Liver (tissue), 9 donors: ENCODE measurements around the gene HADHA. TPM values are rescaled to one million over a fixed set of nuclear protein-coding genes. Genes with fewer than 3 reads are reported as not detected.

ENCODE experiments used
- DNase-seq: peaks from one replicate; pipeline ENCODE4 v3.0.0-alpha.2; 2017; ENCODE audit warnings: low spot score
- H3K27ac ChIP-seq, 2 donors: one replicate each; pipeline ENCODE4 v1.7.0; 2013; ENCODE audit warnings: inconsistent platforms in 2 of 2, low read length in 2 of 2, control low read depth in 1 of 2, low read depth in 1 of 2, mild to moderate bottlenecking in 1 of 2
- H3K27me3 ChIP-seq, 4 donors: one replicate each; pipeline versions ENCODE4 v1.6.1 to v1.7.0; 2013; ENCODE audit warnings: low read length in 3 of 4, inconsistent platforms in 1 of 4, mild to moderate bottlenecking in 1 of 4, moderate library complexity in 1 of 4; ENCODE audit not compliant: control insufficient read depth in 4 of 4, insufficient read depth in 4 of 4
- H3K36me3 ChIP-seq, 4 donors: one replicate each; pipeline versions ENCODE4 v1.6.1 to v1.7.0; 2013; ENCODE audit warnings: low read length in 3 of 4, mild to moderate bottlenecking in 3 of 4, low read depth in 1 of 4, moderate library complexity in 1 of 4; ENCODE audit not compliant: control insufficient read depth in 4 of 4, insufficient read depth in 3 of 4
- H3K4me1 ChIP-seq, 4 donors: one replicate each; pipeline versions ENCODE4 v1.6.1 to v1.7.0; 2013; ENCODE audit warnings: low read length in 3 of 4, mild to moderate bottlenecking in 3 of 4, moderate library complexity in 1 of 4; ENCODE audit not compliant: control insufficient read depth in 4 of 4, insufficient read depth in 4 of 4
- H3K4me3 ChIP-seq, 3 donors: one replicate each; pipeline versions ENCODE4 v1.6.1 to v1.7.0; 2013; ENCODE audit warnings: low read length in 3 of 3, control low read depth in 1 of 3, low read depth in 1 of 3, mild to moderate bottlenecking in 1 of 3
- H3K9ac ChIP-seq, 2 donors: one replicate each; pipeline ENCODE4 v1.7.0; 2013; ENCODE audit warnings: low read length in 2 of 2, mild to moderate bottlenecking in 2 of 2, moderate library complexity in 2 of 2, control low read depth in 1 of 2, low read depth in 1 of 2
- H3K9me3 ChIP-seq, 4 donors: one replicate each; pipeline versions ENCODE4 v1.6.1 to v1.7.0; 2013; ENCODE audit warnings: low read length in 3 of 4; ENCODE audit not compliant: control insufficient read depth in 4 of 4
- EGR1 ChIP-seq, 2 donors: IDR thresholded peaks; 2 replicates each; pipeline ENCODE4 v1.6.1; 2016 to 2018; ENCODE audit warnings: antibody characterized with exemption in 2 of 2, low read depth in 2 of 2
- FOXA1 ChIP-seq: IDR thresholded peaks from 2 replicates; pipeline ENCODE4 v1.6.1; 2016; ENCODE audit warnings: antibody characterized with exemption
- FOXA2 ChIP-seq: IDR thresholded peaks from 2 replicates; pipeline ENCODE4 v1.6.1; 2016; ENCODE audit warnings: antibody characterized with exemption
- GABPA ChIP-seq, 2 donors: IDR thresholded peaks in 1 of 2; conservative IDR thresholded peaks in 1 of 2; 2 replicates each; pipeline ENCODE4 v1.6.1; 2016; ENCODE audit warnings: antibody characterized with exemption in 2 of 2, mild to moderate bottlenecking in 1 of 2, moderate library complexity in 1 of 2
- HNF4A ChIP-seq, 2 donors: conservative IDR thresholded peaks; 2 replicates each; pipeline ENCODE4 v1.6.1; 2016; ENCODE audit warnings: antibody characterized with exemption in 2 of 2, mild to moderate bottlenecking in 2 of 2
- HNF4G ChIP-seq: IDR thresholded peaks from 2 replicates; pipeline ENCODE4 v1.6.1; 2016; ENCODE audit warnings: antibody characterized with exemption
- JUND ChIP-seq, 2 donors: IDR thresholded peaks; 2 replicates each; pipeline ENCODE4 v1.6.1; 2016; ENCODE audit warnings: antibody characterized with exemption in 2 of 2
- RAD21 ChIP-seq, 2 donors: IDR thresholded peaks; 2 replicates each; pipeline ENCODE4 v1.6.1; 2016; ENCODE audit warnings: antibody characterized with exemption in 2 of 2, mild to moderate bottlenecking in 2 of 2
- RXRA ChIP-seq, 2 donors: IDR thresholded peaks; 2 replicates each; pipeline ENCODE4 v1.6.1; 2017 to 2018; ENCODE audit warnings: antibody characterized with exemption in 2 of 2, mild to moderate bottlenecking in 1 of 2
- SP1 ChIP-seq: IDR thresholded peaks from 2 replicates; pipeline ENCODE4 v1.6.1; 2018; ENCODE audit warnings: antibody characterized with exemption, mild to moderate bottlenecking
- TAF1 ChIP-seq: conservative IDR thresholded peaks from 2 replicates; pipeline ENCODE4 v1.6.1; 2016; ENCODE audit warnings: antibody characterized with exemption, mild to moderate bottlenecking
- YY1 ChIP-seq: IDR thresholded peaks from 2 replicates; pipeline ENCODE4 v1.6.1; 2016; ENCODE audit warnings: antibody characterized with exemption, mild to moderate bottlenecking
- WGBS: extraction: QIAGEN DNeasy Blood & Tissue Kit; methylation state at CpG from one replicate; pipeline ENCODE4 v1.1.7; 2013; 5-methylcytosine and 5-hydroxymethylcytosine counted together
- polyA plus RNA-seq, 2 donors: library from polyadenylated mRNA; stranded (reverse) in 1 of 2; unstranded in 1 of 2; fragments of 200-250 nt in 1 of 2; fragments of >200 nt in 1 of 2; fragmentation: Nextera tagmentation in 1 of 2; extraction: Ambion mirVana in 1 of 2; gene quantifications; one replicate each; pipeline versions ENCODE4 v1.2.1 to v1.2.3, GENCODE V29; 2013 to 2015
- total RNA-seq, 2 donors: library from RNA; depleted of rRNA; stranded (reverse); fragments of >200 nt; gene quantifications; one replicate each; pipeline ENCODE4 v1.2.3, GENCODE V29; 2014
- TF ChIP-seq, protein P1 (sequence below): IDR thresholded peaks from 2 replicates; pipeline ENCODE4 v1.6.1; 2016; ENCODE audit warnings: antibody characterized with exemption
- TF ChIP-seq, protein P2 (sequence below): IDR thresholded peaks from 2 replicates; pipeline ENCODE4 v1.6.1; 2016; ENCODE audit warnings: antibody characterized with exemption
- TF ChIP-seq, protein P3 (sequence below): fragments of 150-350 bp; IDR thresholded peaks from 2 replicates; pipeline ENCODE4 v1.5.1; 2017; ENCODE audit warnings: improper control_type of control experiment, low read depth, low read length; ENCODE audit not compliant: missing input control
- TF ChIP-seq, protein P4 (sequence below): IDR thresholded peaks from 2 replicates; pipeline ENCODE4 v1.6.1; 2016; ENCODE audit warnings: antibody characterized with exemption, mild to moderate bottlenecking
- TF ChIP-seq, protein P5 (sequence below): IDR thresholded peaks from 2 replicates; pipeline ENCODE4 v1.6.1; 2016; ENCODE audit warnings: antibody characterized with exemption
- donor health status: healthy.
- donor health status: healthy.
- donor health status: healthy.
- donor health status: healthy.
- donor health status: healthy.

The HADHA gene
- total and polyA plus RNA-seq, 4 donors, result 101 to 276 (median 159) TPM

DNA sequence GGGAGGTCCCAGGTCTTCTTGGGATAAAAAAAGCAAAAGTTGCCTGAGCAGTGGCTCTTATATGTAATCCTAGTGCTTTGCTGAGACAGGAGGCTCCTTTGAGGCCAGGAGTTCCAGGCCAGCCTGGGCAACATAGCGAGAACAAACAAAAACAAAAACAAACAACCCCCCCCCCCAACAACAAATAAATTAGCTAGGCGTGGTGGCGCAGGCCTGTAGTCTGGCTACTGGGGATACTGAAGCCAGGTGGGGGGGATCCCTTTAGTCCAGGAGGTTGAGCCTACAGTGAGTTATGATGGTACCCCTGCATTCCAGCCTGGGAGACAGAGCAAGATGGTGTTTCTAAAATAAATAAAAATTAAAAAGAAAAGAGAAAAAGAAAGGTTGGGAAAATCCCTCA, 66.2 kb downstream of the HADHA start:
- peaks cover 0 to 6% (median 0%) of the 10 kb centered on the region in 4 donors for H3K27me3 ChIP-seq
- H3K4me3 ChIP-seq, result no peak overlapping the region
- no peak overlapping the region for H3K9ac ChIP-seq
- WGBS, result 93% methylated on average over 3 of the region's 3 CpGs
- peaks cover 0 to 11% (median 8%) of the 10 kb centered on the region in 4 donors for H3K4me1 ChIP-seq
- H3K9me3 ChIP-seq, result no peaks in the 10 kb centered on the region
- DNase-seq, result no peak
- no peak overlapping the region for H3K27ac ChIP-seq
- TF ChIP-seq TAF1 (no peak), GABPA (IDR thresholded peaks at IDR 0.05 in 1 of 2, conservative IDR thresholded peaks at IDR 0.05 in 1 of 2) (no peak), FOXA1 (no peak), JUND (IDR thresholded peaks at IDR 0.05) (no peak), RAD21 (IDR thresholded peaks at IDR 0.05) (no peak), HNF4A (conservative IDR thresholded peaks at IDR 0.05) (no peak)
- TF ChIP-seq, protein P1, sequence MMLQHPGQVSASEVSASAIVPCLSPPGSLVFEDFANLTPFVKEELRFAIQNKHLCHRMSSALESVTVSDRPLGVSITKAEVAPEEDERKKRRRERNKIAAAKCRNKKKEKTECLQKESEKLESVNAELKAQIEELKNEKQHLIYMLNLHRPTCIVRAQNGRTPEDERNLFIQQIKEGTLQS, result no peak
- no peaks in the 10 kb centered on the region for H3K36me3 ChIP-seq

DNA sequence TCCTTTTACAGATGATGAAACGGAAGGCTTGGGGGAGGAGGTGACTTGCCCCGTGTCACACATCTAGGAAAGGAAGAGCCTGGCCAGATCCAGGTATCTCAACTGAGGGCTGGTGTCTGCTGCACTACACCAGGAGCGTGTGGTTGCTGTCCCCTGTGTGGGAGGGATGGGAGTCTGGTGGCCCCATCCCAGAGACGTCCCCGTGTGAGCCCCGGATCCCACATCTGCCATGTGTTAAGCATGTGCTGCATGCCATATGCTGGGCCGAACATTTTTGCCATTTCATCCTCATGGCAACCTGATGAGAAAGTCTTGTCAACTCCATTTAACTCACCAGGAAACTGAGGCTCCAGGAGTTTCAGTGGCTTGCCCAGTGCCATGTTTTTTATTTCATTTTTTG, 67.3 kb downstream of the HADHA start:
- no peak overlapping the region for H3K27ac ChIP-seq
- WGBS, result 97% methylated on average over 7 of the region's 7 CpGs
- H3K4me1 ChIP-seq, result peaks cover 0 to 15% (median 9%) of the 10 kb centered on the region in 4 donors
- H3K36me3 ChIP-seq, result no peaks in the 10 kb centered on the region
- no peak overlapping the region for H3K4me3 ChIP-seq
- TF ChIP-seq, protein P2, sequence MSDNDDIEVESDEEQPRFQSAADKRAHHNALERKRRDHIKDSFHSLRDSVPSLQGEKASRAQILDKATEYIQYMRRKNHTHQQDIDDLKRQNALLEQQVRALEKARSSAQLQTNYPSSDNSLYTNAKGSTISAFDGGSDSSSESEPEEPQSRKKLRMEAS, result no peak
- TF ChIP-seq HNF4A (conservative IDR thresholded peaks at IDR 0.05) (no peak), FOXA1 (no peak), RXRA (IDR thresholded peaks at IDR 0.05) (no peak), YY1 (no peak), HNF4G (no peak), RAD21 (IDR thresholded peaks at IDR 0.05) (no peak), TAF1 (no peak), SP1 (no peak), GABPA (IDR thresholded peaks at IDR 0.05 in 1 of 2, conservative IDR thresholded peaks at IDR 0.05 in 1 of 2) (no peak), FOXA2 (no peak), JUND (IDR thresholded peaks at IDR 0.05) (no peak), EGR1 (IDR thresholded peaks at IDR 0.05; ENCODE audit: low read depth in 2 of 2) (no peak)
- TF ChIP-seq, protein P3, sequence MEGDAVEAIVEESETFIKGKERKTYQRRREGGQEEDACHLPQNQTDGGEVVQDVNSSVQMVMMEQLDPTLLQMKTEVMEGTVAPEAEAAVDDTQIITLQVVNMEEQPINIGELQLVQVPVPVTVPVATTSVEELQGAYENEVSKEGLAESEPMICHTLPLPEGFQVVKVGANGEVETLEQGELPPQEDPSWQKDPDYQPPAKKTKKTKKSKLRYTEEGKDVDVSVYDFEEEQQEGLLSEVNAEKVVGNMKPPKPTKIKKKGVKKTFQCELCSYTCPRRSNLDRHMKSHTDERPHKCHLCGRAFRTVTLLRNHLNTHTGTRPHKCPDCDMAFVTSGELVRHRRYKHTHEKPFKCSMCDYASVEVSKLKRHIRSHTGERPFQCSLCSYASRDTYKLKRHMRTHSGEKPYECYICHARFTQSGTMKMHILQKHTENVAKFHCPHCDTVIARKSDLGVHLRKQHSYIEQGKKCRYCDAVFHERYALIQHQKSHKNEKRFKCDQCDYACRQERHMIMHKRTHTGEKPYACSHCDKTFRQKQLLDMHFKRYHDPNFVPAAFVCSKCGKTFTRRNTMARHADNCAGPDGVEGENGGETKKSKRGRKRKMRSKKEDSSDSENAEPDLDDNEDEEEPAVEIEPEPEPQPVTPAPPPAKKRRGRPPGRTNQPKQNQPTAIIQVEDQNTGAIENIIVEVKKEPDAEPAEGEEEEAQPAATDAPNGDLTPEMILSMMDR, result no peak
- TF ChIP-seq, protein P4, sequence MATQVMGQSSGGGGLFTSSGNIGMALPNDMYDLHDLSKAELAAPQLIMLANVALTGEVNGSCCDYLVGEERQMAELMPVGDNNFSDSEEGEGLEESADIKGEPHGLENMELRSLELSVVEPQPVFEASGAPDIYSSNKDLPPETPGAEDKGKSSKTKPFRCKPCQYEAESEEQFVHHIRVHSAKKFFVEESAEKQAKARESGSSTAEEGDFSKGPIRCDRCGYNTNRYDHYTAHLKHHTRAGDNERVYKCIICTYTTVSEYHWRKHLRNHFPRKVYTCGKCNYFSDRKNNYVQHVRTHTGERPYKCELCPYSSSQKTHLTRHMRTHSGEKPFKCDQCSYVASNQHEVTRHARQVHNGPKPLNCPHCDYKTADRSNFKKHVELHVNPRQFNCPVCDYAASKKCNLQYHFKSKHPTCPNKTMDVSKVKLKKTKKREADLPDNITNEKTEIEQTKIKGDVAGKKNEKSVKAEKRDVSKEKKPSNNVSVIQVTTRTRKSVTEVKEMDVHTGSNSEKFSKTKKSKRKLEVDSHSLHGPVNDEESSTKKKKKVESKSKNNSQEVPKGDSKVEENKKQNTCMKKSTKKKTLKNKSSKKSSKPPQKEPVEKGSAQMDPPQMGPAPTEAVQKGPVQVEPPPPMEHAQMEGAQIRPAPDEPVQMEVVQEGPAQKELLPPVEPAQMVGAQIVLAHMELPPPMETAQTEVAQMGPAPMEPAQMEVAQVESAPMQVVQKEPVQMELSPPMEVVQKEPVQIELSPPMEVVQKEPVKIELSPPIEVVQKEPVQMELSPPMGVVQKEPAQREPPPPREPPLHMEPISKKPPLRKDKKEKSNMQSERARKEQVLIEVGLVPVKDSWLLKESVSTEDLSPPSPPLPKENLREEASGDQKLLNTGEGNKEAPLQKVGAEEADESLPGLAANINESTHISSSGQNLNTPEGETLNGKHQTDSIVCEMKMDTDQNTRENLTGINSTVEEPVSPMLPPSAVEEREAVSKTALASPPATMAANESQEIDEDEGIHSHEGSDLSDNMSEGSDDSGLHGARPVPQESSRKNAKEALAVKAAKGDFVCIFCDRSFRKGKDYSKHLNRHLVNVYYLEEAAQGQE, result no peak
- TF ChIP-seq, protein P5, sequence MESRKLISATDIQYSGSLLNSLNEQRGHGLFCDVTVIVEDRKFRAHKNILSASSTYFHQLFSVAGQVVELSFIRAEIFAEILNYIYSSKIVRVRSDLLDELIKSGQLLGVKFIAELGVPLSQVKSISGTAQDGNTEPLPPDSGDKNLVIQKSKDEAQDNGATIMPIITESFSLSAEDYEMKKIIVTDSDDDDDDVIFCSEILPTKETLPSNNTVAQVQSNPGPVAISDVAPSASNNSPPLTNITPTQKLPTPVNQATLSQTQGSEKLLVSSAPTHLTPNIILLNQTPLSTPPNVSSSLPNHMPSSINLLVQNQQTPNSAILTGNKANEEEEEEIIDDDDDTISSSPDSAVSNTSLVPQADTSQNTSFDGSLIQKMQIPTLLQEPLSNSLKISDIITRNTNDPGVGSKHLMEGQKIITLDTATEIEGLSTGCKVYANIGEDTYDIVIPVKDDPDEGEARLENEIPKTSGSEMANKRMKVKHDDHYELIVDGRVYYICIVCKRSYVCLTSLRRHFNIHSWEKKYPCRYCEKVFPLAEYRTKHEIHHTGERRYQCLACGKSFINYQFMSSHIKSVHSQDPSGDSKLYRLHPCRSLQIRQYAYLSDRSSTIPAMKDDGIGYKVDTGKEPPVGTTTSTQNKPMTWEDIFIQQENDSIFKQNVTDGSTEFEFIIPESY, result no peak
- TF ChIP-seq, protein P1, result no peak
- H3K9ac ChIP-seq, result no peak overlapping the region
- H3K9me3 ChIP-seq, result no peaks in the 10 kb centered on the region
- DNase-seq, result no peak
- H3K27me3 ChIP-seq, result peaks cover 0 to 6% (median 0%) of the 10 kb centered on the region in 4 donors
